Activated naive CD8-positive, alpha-beta T cell treated with anti-CD3 and anti-CD28 coated beads, Interleukin-2, amount 50 U/mL, for 16 hours (primary cell): ENCODE results near the gene MESP2.

Source experiments
- DNase-seq: peaks from one replicate; pipeline ENCODE4 v3.0.0-alpha.2; 2020; ENCODE audit warnings: low read depth, low spot score

The MESP2 gene, protein sequence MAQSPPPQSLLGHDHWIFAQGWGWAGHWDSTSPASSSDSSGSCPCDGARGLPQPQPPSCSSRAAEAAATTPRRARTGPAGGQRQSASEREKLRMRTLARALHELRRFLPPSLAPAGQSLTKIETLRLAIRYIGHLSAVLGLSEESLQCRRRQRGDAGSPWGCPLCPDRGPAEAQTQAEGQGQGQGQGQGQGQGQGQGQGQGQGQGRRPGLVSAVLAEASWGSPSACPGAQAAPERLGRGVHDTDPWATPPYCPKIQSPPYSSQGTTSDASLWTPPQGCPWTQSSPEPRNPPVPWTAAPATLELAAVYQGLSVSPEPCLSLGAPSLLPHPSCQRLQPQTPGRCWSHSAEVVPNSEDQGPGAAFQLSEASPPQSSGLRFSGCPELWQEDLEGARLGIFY

DNA sequence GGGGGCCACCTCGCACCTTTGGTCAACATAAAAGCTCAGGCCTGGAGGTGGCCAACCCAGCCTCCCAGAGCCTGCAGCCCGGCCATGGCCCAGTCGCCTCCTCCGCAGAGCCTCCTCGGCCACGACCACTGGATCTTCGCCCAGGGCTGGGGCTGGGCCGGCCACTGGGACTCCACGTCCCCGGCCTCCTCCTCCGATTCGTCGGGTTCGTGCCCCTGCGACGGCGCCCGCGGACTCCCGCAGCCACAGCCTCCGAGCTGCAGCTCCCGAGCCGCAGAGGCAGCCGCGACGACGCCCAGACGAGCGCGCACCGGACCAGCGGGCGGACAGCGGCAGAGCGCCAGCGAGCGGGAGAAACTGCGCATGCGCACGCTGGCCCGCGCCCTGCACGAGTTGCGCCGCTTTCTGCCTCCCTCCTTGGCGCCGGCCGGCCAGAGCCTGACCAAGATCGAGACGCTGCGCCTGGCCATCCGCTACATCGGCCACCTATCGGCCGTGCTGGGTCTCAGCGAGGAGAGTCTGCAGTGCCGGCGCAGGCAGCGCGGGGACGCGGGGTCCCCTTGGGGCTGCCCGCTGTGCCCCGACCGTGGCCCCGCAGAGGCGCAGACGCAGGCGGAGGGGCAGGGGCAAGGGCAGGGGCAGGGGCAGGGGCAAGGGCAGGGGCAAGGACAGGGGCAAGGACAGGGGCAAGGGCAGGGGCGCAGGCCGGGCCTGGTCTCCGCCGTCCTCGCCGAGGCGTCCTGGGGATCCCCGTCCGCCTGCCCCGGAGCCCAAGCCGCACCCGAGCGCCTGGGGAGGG, at the start of gene MESP2:
TSS of gene MESP2 (plus strand) at position 59 of the 799 bp plus-strand sequence. CDS start at position 85, 26 bp downstream.
- DNase-seq, result no peak

DNA sequence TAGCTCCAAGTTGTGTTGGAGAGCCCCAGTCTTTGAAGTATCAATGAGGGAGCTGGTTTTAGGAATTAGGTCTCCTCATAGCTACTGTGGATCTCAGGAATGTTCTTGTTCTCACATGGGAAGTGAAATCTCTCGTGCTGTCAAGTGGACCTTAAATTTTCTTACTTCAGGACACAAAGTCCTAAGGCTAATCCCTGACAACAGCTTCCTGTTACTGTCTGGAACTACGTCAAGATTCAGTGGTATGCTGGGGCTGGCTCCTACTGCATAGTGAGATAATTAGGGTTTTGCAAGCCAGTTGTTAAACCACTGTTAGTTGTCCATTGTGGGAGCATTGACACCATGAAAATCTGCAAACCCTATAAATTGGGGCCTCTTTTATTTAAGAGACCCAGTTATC, 47.9 kb upstream of the MESP2 start:
- no peak for DNase-seq

DNA sequence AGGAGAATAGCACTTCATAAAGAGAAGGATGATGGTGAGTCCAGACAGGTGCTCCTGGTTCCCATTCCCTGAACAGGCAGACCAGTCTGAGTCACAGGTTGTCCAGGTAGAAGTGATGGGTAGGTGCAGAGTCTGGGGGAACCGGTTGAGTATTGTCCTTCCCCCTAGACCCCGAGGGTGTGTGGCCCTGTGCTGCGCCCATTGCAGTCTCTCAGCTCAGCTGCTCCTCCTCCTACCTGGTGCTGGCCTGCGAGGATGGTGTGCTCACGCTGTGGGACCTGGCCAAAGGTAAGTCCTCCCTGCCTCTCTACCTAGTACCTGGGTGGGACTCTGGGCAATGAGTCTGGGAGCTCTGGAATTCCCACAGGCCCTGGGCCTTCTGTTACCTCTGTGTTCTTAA, 44.9 kb upstream of the MESP2 start:
- no peak for DNase-seq

DNA sequence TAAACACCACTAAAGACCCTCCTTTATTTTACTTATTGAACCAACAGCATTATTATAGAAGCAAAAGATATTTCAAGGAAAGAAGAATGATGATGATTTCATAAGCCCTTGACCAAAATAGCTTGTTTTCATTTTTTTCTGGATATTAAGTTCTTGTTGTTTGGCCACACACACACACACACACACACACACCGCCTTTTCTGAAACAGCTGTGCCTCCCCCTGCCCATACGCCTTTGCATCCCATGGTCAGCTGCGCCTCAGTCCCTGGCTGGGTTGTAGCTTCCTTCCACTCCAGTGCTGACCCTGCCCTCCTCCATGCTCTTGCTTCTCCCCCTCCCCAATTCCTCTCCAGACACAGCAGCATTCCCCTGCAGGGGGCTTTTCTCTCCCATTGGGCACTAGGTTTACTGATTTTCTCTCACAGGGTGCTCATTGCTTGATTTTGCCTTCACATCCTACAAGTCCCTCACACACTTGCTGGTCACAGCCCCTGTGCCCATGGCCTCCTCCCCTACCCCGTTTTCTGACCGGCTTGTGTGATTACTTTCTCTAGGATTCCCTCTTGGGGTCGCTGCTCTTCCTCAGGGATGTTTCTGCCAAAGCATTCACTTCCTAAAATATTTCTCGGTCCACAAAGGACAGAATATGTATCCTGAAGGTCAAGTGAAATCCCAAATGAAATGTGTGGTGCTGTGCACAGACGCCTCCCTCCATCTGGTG, 43.5 kb upstream of the MESP2 start:
- DNase-seq, result no peak

DNA sequence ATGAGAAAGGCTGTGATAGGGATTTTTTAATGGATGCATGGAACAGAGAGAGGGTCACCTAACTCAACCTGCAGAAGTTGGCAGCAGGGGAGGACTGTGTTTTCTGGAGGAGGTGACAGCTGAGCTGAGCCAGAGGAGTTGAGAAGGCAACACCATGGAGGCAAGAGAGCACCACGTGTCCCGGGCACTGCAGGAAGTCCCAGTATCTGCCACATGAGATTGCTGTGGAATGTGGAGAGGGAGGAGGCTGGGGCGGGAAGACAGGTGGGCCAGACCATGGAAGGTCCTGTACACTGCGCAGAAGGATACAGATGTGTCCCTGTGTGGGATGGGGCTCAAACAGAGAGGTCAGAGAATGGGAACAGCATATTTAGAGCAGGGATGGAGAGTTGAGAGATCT, 40.4 kb upstream of the MESP2 start:
- DNase-seq, result no peak

DNA sequence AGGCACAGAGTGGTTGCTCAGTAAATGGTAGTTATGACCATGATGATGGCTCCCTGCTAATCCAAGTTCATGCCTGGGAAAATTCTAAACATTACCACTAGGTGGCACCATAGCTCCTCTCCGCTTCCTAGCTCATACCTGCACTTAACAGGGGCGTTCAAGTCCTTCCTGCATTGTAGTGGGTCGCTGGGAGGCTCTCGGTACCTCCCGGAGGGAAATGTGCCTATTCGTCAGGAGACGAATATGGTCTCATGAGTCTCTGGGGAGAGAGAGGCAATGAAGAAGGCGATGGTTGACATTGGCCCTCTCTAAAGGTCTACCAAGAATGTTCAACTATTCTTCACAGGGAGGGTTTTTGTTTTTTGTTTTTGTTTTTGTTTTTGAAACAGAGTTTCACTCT, 36.0 kb upstream of the MESP2 start:
- DNase-seq, result peak; percentile 14

DNA sequence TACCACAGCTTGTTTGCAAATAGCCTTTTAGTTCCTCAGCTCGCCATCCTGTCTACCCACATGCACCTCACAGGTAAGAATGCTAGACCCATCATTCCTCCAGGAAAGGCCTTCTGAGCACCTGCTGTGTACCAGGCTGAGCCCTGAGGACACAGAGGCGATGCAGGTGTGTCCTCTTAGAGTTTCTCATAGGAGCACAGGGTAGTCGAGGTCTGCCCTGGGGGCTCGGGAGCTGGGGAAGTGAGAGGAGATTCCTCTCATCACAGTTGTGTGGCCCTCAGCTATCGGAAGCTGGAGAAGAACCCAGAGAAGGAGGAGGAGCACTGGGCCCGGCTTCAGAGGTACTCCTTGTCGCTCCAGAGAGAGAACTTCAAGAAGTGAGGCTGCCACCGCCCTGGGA, 33.1 kb upstream of the MESP2 start:
- no peak for DNase-seq

DNA sequence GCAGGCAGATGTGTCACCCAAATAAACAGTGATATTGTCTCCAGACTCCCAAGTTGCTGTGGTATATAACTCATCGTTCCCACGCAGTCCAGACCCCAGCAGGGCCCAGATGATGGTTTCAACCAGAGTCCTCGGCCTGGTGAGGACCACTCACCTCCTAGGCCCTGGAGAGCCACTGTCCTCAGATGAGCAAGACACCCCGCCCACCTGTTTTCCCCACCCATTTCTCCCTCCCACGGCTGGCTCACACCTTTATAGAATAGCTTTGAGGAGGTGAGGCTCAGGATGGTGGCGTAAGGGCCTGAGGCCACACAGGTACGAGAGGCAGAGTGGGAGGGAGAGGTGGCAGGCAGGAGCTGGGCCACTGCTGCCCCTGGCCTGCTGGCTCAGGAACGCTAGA, 32.5 kb upstream of the MESP2 start:
- no peak for DNase-seq

DNA sequence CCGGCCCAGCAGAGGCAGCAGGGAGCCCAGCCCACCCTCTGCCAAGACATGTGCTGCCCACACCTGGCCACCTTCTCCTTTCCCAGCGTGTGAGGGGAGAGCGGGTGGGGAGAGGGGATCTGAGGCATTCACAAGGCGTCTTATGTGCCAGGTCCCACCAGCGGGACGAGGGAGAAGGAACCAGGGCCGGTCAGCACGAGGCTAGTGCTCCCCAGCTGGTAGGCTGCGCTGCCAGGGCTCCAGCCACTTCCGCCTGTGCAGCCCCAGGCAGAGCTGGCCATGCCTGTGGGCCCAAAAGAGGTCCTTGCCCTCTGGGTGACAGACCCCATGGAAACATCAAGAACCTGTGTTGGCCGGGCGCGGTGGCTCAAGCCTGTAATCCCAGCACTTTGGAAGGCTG, 31.0 kb upstream of the MESP2 start:
- DNase-seq, result no peak

DNA sequence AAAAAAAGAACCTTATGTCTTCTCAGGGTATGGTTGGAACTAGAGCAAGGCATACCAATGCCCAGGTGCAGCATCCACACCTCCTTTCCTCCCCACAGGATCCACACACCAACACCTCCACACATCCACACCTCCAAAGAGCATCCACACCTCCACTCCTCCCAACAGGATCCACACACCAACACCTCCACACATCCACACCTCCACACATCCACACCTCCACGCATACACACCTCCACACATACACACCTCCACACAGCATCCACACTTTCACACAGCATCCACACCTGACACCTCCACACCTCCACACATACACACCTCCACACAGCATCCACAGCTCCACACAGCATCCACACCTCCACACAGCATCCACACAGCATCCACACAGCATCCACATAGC, 30.4 kb upstream of the MESP2 start:
- no peak for DNase-seq

DNA sequence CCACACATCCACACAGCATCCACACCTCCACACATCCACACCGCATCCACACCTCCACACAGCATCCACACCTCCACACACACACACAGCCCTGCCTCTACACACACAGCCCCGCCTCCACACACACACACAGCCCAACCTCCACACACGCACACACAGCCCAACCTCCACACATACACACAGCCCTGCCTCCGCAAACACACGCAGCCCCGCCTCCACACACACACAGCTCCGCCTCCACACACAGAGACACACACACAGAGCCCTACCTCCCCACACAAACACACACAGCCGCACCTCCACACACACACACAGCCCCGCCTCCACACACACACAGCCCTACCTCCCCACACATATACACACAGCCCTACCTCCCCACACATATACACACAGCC, 29.7 kb upstream of the MESP2 start:
- no peak for DNase-seq

DNA sequence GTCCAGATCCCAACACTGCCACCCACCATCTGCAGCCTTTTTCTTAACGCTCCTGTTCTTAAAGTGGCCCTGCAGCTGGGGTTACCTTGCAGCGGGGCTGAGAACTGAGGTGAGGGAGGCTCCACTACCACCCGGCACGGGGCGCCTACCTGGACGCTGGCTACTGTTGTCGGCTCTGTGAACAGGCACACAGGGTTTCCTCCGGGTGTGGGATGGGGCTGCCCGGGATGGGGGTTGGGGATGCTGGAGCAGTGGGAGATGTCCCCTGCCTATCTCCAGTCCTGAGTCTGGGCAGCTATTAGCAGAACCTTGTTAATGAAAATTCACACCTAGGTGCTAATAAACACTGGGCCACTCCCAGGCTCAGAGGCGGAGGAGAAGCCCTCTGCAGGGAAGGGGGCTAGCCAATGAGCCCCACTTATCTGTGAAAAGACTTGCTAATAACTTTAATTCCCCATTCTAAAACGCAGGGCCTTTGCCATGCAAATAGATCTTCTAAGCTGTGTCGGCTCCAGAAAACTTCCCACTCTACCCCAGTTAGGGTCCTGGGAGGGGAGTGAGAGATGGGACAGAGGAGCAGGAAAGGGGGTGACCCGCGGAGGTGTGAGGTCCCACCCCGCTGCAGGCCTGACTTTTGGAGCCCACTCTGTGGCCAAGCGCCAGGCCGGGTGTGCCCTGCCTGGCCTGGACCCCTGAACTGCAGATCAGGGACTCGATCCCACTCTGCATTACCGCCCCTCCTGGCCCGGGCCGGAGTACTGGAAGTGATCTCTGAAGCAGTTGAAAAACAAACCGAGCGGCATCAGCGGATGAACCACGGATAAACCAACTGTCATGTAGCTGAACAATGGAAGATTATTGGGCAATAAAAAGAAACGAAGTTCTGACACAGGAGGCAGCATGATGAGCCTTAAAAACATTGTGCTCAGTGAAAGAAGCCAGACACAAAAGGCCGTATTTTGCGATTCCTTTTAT, 28.1 kb upstream of the MESP2 start:
- no peak for DNase-seq

DNA sequence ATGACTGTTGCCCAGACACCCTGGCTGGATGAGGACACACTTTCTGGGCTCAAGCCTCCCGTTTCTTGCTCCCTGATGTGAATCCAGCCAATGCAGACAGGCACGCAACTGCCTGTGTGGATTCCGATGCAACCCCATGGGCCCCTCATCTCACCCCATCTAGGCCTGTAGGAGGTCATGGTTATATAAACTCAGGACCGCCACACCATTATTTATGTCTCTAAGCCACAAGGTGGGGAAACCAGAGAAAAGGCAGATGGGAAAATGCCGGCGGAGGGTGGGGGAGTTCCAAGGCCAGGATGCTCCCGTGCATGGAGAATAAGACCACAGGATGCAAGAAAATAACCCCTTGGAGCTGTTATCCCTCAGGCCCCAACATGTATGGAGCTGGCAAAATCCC, 27.1 kb upstream of the MESP2 start:
- no peak for DNase-seq

DNA sequence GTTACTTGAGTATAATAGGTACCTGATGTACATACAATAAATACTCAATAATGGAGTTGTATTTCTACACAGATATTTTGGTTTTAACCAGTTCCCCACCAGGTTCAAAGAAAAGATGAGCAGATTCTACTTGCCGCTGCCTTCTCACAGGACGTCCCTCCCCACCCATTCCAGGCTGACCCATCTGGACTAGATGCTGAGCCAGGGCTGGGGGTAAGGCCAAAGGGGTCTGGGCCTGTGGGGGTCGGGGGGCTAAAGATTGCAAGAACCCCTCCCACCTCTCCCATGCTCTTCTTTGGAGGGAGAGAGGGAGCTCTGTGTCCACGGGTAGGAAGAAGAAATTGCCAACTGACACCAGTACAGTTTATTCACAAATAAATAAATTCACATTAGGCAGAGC, 26.6 kb upstream of the MESP2 start:
- no peak for DNase-seq

DNA sequence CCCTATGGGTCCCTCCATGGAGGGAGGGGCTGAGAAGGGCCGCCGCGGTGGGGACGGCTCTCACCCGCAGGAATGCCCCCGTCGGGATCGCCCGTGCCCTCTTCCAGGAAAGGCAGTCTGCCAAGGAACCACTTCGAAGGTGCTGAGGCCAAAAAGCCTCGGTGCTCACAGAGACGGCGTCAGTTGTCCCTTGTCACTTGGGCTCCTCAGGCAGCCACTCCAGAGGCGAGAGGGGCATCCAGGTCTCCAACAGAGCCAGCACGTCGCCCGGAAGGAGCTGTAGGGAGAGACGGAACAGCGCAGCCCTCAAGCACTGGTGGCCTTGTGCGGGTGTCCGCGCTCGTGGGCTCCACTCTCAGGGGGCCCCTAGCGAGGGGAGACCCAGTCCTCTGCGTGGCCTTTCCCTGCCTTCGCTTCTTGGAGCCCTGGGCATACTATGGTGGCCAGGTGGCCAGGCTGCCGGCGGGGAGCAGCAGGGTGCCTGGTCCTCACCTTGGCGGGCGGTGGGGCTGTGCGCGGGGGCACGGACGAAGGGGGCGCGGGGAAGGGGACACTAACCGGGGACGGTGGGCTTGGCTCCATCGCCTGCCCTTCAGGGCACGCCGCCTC, 26.1 kb upstream of the MESP2 start:
- no peak for DNase-seq

DNA sequence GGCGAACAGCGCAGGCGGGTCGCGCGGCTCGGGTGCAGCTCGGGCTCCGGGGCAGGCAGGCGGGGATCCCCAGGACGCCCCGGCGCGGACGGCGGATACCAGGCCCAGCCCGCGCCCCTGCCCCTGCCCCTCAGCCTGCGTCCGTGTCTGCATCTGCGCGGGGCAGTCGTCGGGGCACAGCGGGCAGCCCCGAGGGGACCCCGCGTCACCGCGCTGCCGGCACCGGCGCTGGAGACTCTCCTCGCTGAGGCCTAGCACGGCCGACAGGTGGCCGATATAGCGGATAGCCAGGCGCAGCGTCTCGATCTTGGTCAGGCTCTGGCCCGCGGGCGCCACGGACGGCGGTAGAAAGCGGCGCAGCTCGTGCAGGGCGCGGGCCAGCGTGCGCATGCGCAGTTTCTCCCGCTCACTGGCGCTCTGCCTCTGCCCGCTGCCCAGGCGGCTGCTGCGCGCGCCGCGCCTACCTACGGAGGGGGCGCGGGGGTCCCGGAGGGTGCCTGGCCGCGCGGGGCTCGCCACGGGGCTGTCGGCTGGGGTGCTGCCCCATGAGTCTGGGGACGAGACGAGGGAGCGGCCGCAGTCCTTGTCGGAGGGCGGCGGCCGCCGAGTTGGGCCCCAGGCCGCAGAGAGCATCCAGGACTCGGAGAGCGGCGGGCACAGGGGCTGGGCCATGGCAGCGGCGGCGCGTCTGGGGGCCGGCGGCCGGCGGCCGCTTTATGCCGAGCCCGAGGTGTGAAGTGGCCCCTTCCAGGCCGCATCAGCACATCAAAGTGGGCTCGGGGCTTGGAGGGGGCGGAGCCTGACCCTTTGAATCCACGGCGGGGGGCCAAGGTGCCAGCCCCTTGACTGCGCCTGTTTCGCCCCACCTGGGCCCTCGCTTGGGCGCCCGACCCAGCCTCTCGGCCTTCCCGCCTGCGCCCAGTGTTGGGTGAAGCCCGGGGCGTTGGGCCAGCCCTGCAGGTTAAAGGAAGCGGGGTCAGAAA, 25.3 kb upstream of the MESP2 start, which contains the start of gene MESP1:
TSS of gene MESP1 (minus strand) at position 690 of the 983 bp plus-strand sequence. CDS start at position 672, 18 bp downstream.
- peak; percentile 57 for DNase-seq

DNA sequence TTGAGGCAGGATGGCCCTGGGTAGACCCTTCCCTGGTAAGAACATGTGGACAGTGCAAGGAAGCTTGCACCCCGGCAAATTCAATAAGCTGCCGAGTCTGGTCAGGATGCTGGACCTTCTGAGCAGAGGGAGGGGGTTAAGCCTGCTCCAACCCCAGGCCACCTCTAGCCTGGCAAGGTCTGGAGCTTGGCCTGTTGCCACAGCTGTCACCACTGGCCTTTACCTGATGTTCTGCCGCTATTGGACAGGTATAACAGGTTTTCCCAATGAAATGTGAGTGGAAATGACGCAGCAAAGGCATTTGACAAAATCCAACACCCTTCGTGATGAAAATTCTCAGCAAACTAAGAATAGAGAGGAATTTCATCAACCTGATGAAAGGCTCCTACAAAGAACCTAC, 24.4 kb upstream of the MESP2 start:
- DNase-seq, result no peak

DNA sequence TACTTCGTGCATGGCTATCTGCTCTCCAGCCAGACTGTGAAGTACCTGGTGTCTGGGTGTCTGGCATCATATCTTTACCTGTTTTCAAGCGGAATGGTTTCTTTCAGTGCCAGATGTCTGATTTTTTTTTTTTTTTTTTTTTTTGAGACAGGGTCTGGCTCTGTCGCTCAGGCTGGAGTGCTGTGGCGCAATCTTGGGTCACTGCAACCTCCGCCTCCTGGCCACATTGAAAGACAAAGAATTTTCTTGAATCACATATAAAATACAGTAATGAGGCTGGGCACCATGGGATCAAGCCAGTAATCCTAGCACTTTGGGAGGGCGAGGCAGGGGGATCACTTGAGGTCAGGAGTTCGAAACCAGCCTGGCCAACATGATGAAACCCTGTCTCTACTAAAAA, 22.3 kb upstream of the MESP2 start:
- DNase-seq, result no peak

DNA sequence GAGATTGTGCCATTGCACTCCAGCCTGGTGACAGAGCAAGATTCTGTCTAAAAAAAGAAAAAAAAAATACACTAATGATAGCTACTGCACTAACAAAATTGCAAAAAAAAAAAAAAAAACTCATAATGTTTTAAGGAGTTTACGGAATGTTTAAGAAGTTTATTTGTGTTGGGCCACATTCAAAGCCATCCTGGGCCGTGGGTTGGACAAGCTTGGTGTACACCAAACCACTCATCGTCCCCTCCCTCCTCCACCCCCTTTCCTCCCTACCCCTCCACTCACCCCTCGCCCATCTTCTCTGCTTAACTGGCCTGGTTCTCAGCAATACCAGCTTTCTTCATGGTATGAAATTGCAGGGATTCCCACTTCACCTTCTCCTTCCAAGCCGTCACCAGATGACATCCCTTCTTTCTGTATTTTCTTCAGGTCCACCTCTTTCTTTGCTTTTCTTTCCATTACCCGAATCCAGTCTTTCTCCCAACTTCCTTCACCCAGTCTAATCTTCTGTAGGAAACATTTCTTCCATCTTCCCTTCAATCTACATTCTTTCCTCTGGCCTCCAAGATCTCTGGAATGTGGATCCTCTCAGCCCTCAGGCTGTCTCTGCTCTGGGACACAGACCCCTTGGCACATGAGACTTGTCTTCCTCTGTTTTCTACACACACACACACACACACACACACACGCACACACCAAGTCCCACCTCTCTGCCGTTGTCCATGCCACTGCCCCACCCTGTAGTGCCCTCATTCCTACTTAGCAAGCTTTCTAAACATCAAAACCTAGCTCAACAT, 21.6 kb upstream of the MESP2 start:
- DNase-seq, result no peak
